ENCODE data around the gene IMMP1L.

- no peak for TF ChIP-seq POLR2A (IDR thresholded peaks at IDR 0.05)
- no peak for TF ChIP-seq POLR2AphosphoS5 (IDR thresholded peaks at IDR 0.05)
Measured at GRCh38 chr11:31487848-31488247, 21.6 kb downstream of the IMMP1L start.

All from stomach (tissue), 4 donors.